BJ (cell line): ENCODE measurements around the gene ARHGEF4. TPM values are rescaled to one million over a fixed set of nuclear protein-coding genes. Genes with fewer than 3 reads are reported as not detected.

Source experiments
- CTCF ChIA-PET: fragments of 350-600 bp; formaldehyde crosslinking; extraction: SDS; loops from one replicate; lab custom pipeline; 2021; ENCODE audit warnings: antibody characterized with exemption, inconsistent platforms; lab: Yijun Ruan, JAX
- POLR2A ChIA-PET: fragments of 300-600 bp; sonication (Branson Sonifier 250); formaldehyde crosslinking; extraction: SDS; loops from one replicate; lab custom pipeline; 2021; ENCODE audit warnings: antibody characterized with exemption; lab: Charles Lee
- DNase-seq: peaks from one replicate; pipeline ENCODE4 v3.0.0-alpha.2; 2011; ENCODE audit warnings: low read depth
- H3K27me3 ChIP-seq: 2 replicates; pipeline ENCODE4 v1.6.0; 2011; ENCODE audit warnings: low read length; ENCODE audit not compliant: control insufficient read depth, insufficient read depth
- H3K36me3 ChIP-seq: 2 replicates; pipeline ENCODE4 v1.5.1; 2011; ENCODE audit warnings: low read length; ENCODE audit not compliant: control insufficient read depth, insufficient read depth
- H3K4me3 ChIP-seq: 2 replicates; pipeline ENCODE4 v1.5.1; 2011; ENCODE audit warnings: low read depth, mild to moderate bottlenecking, control low read depth, low read length
- polyA plus RNA-seq: library from polyadenylated mRNA; depleted of rRNA; stranded (reverse); fragments of >200 nt; gene quantifications from 2 replicates; pipeline ENCODE4 v1.2.3, GENCODE V29; 2011
- TF ChIP-seq, protein P1 (sequence below): IDR thresholded peaks from 2 replicates; pipeline ENCODE4 v1.5.1; 2011; ENCODE audit warnings: low read depth, mild to moderate bottlenecking, control low read depth, inconsistent platforms, low read length, moderate library complexity; ENCODE audit not compliant: insufficient read depth

The ARHGEF4 gene
- polyA plus RNA-seq, 1 experiment: 15.1 TPM

DNA sequence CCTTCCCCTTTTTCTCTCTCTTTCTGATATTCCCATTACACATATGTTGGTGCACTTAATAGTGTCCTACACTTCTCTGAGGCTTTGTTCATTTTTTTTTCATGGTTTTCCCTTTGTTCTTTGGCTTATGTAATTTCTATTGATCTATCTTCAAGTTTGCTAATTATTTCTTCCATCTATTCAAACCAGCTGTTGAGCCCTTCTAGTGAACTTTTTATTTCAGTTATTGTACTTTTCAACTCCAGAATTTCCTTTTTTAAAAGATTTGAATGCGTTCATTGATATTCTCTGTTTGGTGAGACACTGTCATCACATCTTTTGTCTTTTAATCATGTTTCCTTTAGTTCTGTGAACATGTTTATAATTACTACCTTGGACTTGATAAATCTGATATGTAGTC, 118.2 kb downstream of the ARHGEF4 start:
- TF ChIP-seq, protein P1, sequence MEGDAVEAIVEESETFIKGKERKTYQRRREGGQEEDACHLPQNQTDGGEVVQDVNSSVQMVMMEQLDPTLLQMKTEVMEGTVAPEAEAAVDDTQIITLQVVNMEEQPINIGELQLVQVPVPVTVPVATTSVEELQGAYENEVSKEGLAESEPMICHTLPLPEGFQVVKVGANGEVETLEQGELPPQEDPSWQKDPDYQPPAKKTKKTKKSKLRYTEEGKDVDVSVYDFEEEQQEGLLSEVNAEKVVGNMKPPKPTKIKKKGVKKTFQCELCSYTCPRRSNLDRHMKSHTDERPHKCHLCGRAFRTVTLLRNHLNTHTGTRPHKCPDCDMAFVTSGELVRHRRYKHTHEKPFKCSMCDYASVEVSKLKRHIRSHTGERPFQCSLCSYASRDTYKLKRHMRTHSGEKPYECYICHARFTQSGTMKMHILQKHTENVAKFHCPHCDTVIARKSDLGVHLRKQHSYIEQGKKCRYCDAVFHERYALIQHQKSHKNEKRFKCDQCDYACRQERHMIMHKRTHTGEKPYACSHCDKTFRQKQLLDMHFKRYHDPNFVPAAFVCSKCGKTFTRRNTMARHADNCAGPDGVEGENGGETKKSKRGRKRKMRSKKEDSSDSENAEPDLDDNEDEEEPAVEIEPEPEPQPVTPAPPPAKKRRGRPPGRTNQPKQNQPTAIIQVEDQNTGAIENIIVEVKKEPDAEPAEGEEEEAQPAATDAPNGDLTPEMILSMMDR: no peak
- ChIA-PET POLR2A (no interaction called here), CTCF (interaction anchor here (1.1 kb wide), 1 partner anchor 34 kb away, joined by 4 read pairs; no protein-coding TSS in a partner anchor)

GRCh38 chr2:130957915-130958314, 121.2 kb downstream of the ARHGEF4 start:
- DNase-seq: no peak
- POLR2A ChIA-PET: no interaction called here
- no peaks in the 10 kb centered on the region for H3K36me3 ChIP-seq
- CTCF ChIA-PET: no interaction called here
- no peak overlapping the region for H3K4me3 ChIP-seq
- TF ChIP-seq, protein P1: no peak
- peaks cover 5% of the 10 kb centered on the region for H3K27me3 ChIP-seq

More for the DNA sequence above, 118.2 kb downstream of the ARHGEF4 start:
- Histone ChIP-seq H3K27me3 (no peaks in the 10 kb centered on the region), H3K4me3 (no peak overlapping the region), H3K36me3 (no peaks in the 10 kb centered on the region)
- DNase-seq: no peak

GRCh38 chr2:130963196-130963848, 126.6 kb downstream of the ARHGEF4 start:
- ChIA-PET POLR2A (no interaction called here), CTCF (no interaction called here)
- Histone ChIP-seq H3K36me3 (no peaks in the 10 kb centered on the region), H3K4me3 (no peak overlapping the region), H3K27me3 (peaks cover 21% of the 10 kb centered on the region)
- TF ChIP-seq, protein P1: no peak
- no peak for DNase-seq

GRCh38 chr2:130963849-130964793, 127.4 kb downstream of the ARHGEF4 start:
- POLR2A ChIA-PET: no interaction called here
- H3K36me3 ChIP-seq: no peaks in the 10 kb centered on the region
- TF ChIP-seq, protein P1: peak; percentile 26; the same call in 1 of the 2 replicates
- H3K4me3 ChIP-seq: no peak overlapping the region
- no peak for DNase-seq
- peaks cover 21% of the 10 kb centered on the region for H3K27me3 ChIP-seq
- CTCF ChIA-PET: interaction anchor here (1.2 to 1.4 kb wide), 2 partner anchors 14 to 167 kb away, joined by 3 to 4 read pairs; no protein-coding TSS in a partner anchor

DNA sequence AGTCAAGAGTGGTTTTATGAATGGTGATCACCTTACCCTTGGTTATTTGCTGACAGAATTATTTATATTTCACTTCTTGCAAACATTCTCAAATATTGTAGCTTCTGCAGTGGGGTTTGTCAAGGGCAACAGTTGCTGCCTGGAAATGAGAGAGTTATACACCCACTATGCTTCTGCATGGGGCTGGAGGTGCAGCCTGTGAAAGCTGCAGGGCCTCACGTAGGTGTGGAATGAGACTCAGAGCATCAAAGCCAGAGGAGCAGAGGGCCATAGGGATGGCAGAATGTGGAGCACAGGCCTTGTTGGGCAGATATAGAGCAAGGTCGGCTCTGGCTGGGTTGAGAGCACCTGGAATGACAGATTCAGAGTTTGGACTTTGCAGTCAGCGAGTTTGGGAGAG, 128.2 kb downstream of the ARHGEF4 start:
- H3K27me3 ChIP-seq: peaks cover 21% of the 10 kb centered on the region
- no peak for DNase-seq
- H3K36me3 ChIP-seq: no peaks in the 10 kb centered on the region
- POLR2A ChIA-PET: no interaction called here
- CTCF ChIA-PET: interaction anchor here (1.2 to 1.4 kb wide), 2 partner anchors 14 to 167 kb away, joined by 3 to 4 read pairs; no protein-coding TSS in a partner anchor
- no peak overlapping the region for H3K4me3 ChIP-seq
- TF ChIP-seq, protein P1: no peak
